Cerebellar cortex (tissue), 1 donor: ENCODE results near the gene MAJIN.

ENCODE experiments used
- DNase-seq: peaks from one replicate; pipeline ENCODE4 v3.0.0-alpha.2; 2015; ENCODE audit warnings: low spot score

Gene MAJIN

GRCh38 chr11:64932324-64932723, 39.6 kb downstream of the MAJIN start:
- no peak for DNase-seq

- no peak for DNase-seq
Observed at GRCh38 chr11:64931290-64931689, 40.6 kb downstream of the MAJIN start.

- no peak for DNase-seq
Observed at GRCh38 chr11:64930340-64930739, 41.6 kb downstream of the MAJIN start.

- no peak for DNase-seq
Observed at GRCh38 chr11:64929625-64930024, 42.3 kb downstream of the MAJIN start.

GRCh38 chr11:64928957-64929356, 43.0 kb downstream of the MAJIN start:
- DNase-seq = no peak

- DNase-seq = no peak
Observed at GRCh38 chr11:64926689-64927088, 45.2 kb downstream of the MAJIN start.

GRCh38 chr11:64925536-64926436, 46.1 kb downstream of the MAJIN start:
- DNase-seq = no peak

GRCh38 chr11:64924910-64925284, 47.0 kb downstream of the MAJIN start:
- DNase-seq = peak; percentile 20

GRCh38 chr11:64923944-64924909, 47.7 kb downstream of the MAJIN start, which contains the start of gene PPP2R5B:
Gene PPP2R5B, plus strand, starts transcription at chr11:64924689. Its CDS starts 1,046 bp downstream, at chr11:64925735.
- DNase-seq = peak; percentile 99

- DNase-seq = peak; percentile 18
Observed at GRCh38 chr11:64923151-64923661, 48.7 kb downstream of the MAJIN start.

- no peak for DNase-seq
Observed at GRCh38 chr11:64921384-64921783, 50.5 kb downstream of the MAJIN start.

GRCh38 chr11:64920124-64920523, 51.8 kb downstream of the MAJIN start:
- DNase-seq = no peak

GRCh38 chr11:64919627-64920026, 52.3 kb downstream of the MAJIN start:
- peak; percentile 66 for DNase-seq

- peak; percentile 41 for DNase-seq
Observed at GRCh38 chr11:64918017-64918416, 53.9 kb downstream of the MAJIN start.

GRCh38 chr11:64917663-64917995, 54.3 kb downstream of the MAJIN start:
- DNase-seq = no peak

- DNase-seq = peak; percentile 100
Observed at GRCh38 chr11:64916775-64917662, 54.9 kb downstream of the MAJIN start, which contains the start of gene ATG2A. Gene ATG2A, minus strand, starts transcription at chr11:64917209. Its CDS starts 74 bp downstream, at chr11:64917135.

- no peak for DNase-seq
Observed at GRCh38 chr11:64916040-64916774, 55.7 kb downstream of the MAJIN start.

- DNase-seq = no peak
Observed at GRCh38 chr11:64915376-64915887, 56.5 kb downstream of the MAJIN start.

- no peak for DNase-seq
Observed at GRCh38 chr11:64914123-64914522, 57.8 kb downstream of the MAJIN start.

- no peak for DNase-seq
Observed at GRCh38 chr11:64913171-64913727, 58.7 kb downstream of the MAJIN start.
